SK-N-SH (cell line): ENCODE data around the gene FASTK. TPM values are rescaled to one million over a fixed set of nuclear protein-coding genes. Genes with fewer than 3 reads are reported as not detected.

Experiments
- CHD2 ChIP-seq: fragments of 150-350 bp; IDR thresholded peaks from 2 replicates; pipeline ENCODE4 v1.6.1; 2018; ENCODE audit warnings: low read length; ENCODE audit not compliant: partially characterized antibody
- ELF1 ChIP-seq: IDR thresholded peaks from 2 replicates; pipeline ENCODE4 v1.4.0; 2012
- EP300 ChIP-seq, 2 experiments: IDR thresholded peaks; 2 replicates each; pipeline versions ENCODE4 v1.4.0 to v1.6.1; 2012; ENCODE audit warnings: borderline replicate concordance in 1 of 2, low read depth in 1 of 2, low read length in 1 of 2
- FOXJ3 ChIP-seq: sonication (generic); formaldehyde crosslinking; IDR thresholded peaks from 2 replicates; pipeline ENCODE4 v1.5.1; 2020; ENCODE audit warnings: mild to moderate bottlenecking, missing genetic modification reagents
- FOXM1 ChIP-seq: IDR thresholded peaks from 2 replicates; pipeline ENCODE4 v1.4.0; 2012; ENCODE audit warnings: low read depth, mild to moderate bottlenecking
- GABPA ChIP-seq: IDR thresholded peaks from 2 replicates; pipeline ENCODE4 v1.4.0; 2012; ENCODE audit warnings: low read depth, mild to moderate bottlenecking
- GATA2 ChIP-seq: sonication (generic); formaldehyde crosslinking; IDR thresholded peaks from 2 replicates; pipeline ENCODE4 v1.5.0; 2020; ENCODE audit warnings: mild to moderate bottlenecking, missing genetic modification reagents
- JUND ChIP-seq: IDR thresholded peaks from 2 replicates; pipeline ENCODE4 v1.4.0; 2012
- MEF2A ChIP-seq: IDR thresholded peaks from 2 replicates; pipeline ENCODE4 v1.4.0; 2012; ENCODE audit warnings: low read depth, borderline replicate concordance
- MXI1 ChIP-seq: IDR thresholded peaks from 2 replicates; pipeline ENCODE4 v1.6.1; 2012; ENCODE audit warnings: mild to moderate bottlenecking, low read depth, low read length, improper control_type of control experiment
- NFIC ChIP-seq: IDR thresholded peaks from 2 replicates; pipeline ENCODE4 v1.4.0; 2012; ENCODE audit warnings: borderline replicate concordance
- POLR2AphosphoS5 ChIP-seq: IDR thresholded peaks from 2 replicates; pipeline ENCODE4 v1.6.1; 2012; ENCODE audit warnings: low read depth, low read length
- RAD21 ChIP-seq: IDR thresholded peaks from 2 replicates; pipeline ENCODE4 v1.6.1; 2012; ENCODE audit warnings: mild to moderate bottlenecking, low read length
- RCOR1 ChIP-seq: fragments of 150-350 bp; IDR thresholded peaks from 2 replicates; pipeline ENCODE4 v1.6.1; 2017; ENCODE audit warnings: antibody characterized with exemption, low read length
- REST ChIP-seq: IDR thresholded peaks from 2 replicates; pipeline ENCODE4 v1.6.1; 2012; ENCODE audit warnings: mild to moderate bottlenecking, low read depth, low read length, moderate library complexity
- RFX5 ChIP-seq: IDR thresholded peaks from 2 replicates; pipeline ENCODE4 v1.6.1; 2012; ENCODE audit warnings: mild to moderate bottlenecking, improper control_type of control experiment, low read length
- SMC3 ChIP-seq: IDR thresholded peaks from 2 replicates; pipeline ENCODE4 v1.6.1; 2012; ENCODE audit warnings: low read depth, low read length, improper control_type of control experiment
- TCF12 ChIP-seq: IDR thresholded peaks from 2 replicates; pipeline ENCODE4 v1.4.0; 2012
- USF2 ChIP-seq: fragments of 150-350 bp; IDR thresholded peaks from 2 replicates; pipeline ENCODE4 v1.6.1; 2017; ENCODE audit warnings: antibody characterized with exemption, low read length, low read depth, borderline replicate concordance
- ZBTB33 ChIP-seq: IDR thresholded peaks from 2 replicates; pipeline ENCODE4 v1.4.0; 2012; ENCODE audit warnings: low read depth, borderline replicate concordance
- polyA plus RNA-seq, 3 experiments: library from polyadenylated mRNA; depleted of rRNA; stranded (reverse); fragments of >200 nt; gene quantifications; 2 replicates each; pipeline ENCODE4 v1.2.3, GENCODE V29; 2012
- TF ChIP-seq, protein P1 (sequence below): IDR thresholded peaks from 2 replicates; pipeline ENCODE4 v1.4.0; 2012; ENCODE audit warnings: low read depth, borderline replicate concordance
- TF ChIP-seq, protein P2 (sequence below): IDR thresholded peaks from 2 replicates; pipeline ENCODE4; 2012

FASTK gene
- polyA plus RNA-seq, 1 of the 3 experiments (the other 2 are of a cell fraction) = 125 TPM

GRCh38 chr7:151123822-151124464, 43.3 kb upstream of the FASTK start (continued):
- TF ChIP-seq USF2 = no peak
- TF ChIP-seq MXI1 = 0 out of 2 replicates have a peak, but pooled peaks have one; percentile 34
- TF ChIP-seq FOXM1 = no peak
- no peak for TF ChIP-seq GATA2 (CRISPR knock-in tag)
- peak; percentile 64 for TF ChIP-seq RCOR1
- no peak for TF ChIP-seq TCF12
- TF ChIP-seq POLR2AphosphoS5 = no peak
- TF ChIP-seq RAD21 = peak; percentile 98
- no peak for TF ChIP-seq ZBTB33
- no peak for TF ChIP-seq NFIC
- 0 out of 2 replicates have a peak, but pooled peaks have one; percentile 47 for TF ChIP-seq REST
- no peak for TF ChIP-seq MEF2A
- no peak for TF ChIP-seq FOXJ3
- no peak for TF ChIP-seq GABPA
- TF ChIP-seq ELF1 = no peak
- TF ChIP-seq SMC3 = peak; percentile 96
- TF ChIP-seq RFX5 = no peak
- TF ChIP-seq, protein P1, sequence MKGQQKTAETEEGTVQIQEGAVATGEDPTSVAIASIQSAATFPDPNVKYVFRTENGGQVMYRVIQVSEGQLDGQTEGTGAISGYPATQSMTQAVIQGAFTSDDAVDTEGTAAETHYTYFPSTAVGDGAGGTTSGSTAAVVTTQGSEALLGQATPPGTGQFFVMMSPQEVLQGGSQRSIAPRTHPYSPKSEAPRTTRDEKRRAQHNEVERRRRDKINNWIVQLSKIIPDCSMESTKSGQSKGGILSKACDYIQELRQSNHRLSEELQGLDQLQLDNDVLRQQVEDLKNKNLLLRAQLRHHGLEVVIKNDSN = no peak
- TF ChIP-seq JUND = no peak
- TF ChIP-seq, protein P2, sequence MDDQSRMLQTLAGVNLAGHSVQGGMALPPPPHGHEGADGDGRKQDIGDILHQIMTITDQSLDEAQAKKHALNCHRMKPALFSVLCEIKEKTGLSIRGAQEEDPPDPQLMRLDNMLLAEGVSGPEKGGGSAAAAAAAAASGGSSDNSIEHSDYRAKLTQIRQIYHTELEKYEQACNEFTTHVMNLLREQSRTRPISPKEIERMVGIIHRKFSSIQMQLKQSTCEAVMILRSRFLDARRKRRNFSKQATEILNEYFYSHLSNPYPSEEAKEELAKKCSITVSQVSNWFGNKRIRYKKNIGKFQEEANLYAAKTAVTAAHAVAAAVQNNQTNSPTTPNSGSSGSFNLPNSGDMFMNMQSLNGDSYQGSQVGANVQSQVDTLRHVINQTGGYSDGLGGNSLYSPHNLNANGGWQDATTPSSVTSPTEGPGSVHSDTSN = no peak
- no peak for TF ChIP-seq EP300 (IDR thresholded peaks at IDR 0.05; ENCODE audit: borderline replicate concordance in 1 of 2, low read depth in 1 of 2, low read length in 1 of 2)
- peak; percentile 62 for TF ChIP-seq CHD2
